Heart right ventricle (tissue), 16 donors: ENCODE results near the gene TFEB. TPM values are rescaled to one million over a fixed set of nuclear protein-coding genes. Genes with fewer than 3 reads are reported as not detected.

Experiments used
- ATAC-seq, 8 donors: fragments of 200-7000 bp; cut with Tn5 transposase; one replicate each; pipeline ENCODE4 v1.9.1; 2020; ENCODE audit warnings: mild to moderate bottlenecking in 8 of 8, moderate library complexity in 8 of 8, moderate number of reproducible peaks in 1 of 8
- DNase-seq, 2 donors: peaks; one replicate each; pipeline ENCODE4 v3.0.0-alpha.2; 2020
- H3K27ac ChIP-seq, 10 donors: fragments of 200-600 bp; sonication (generic) in 2 of 10; one replicate each; pipeline versions ENCODE4 v1.5.0 to v1.8.0; 2020 to 2022; ENCODE audit warnings: mild to moderate bottlenecking in 3 of 10
- H3K27me3 ChIP-seq, 7 donors: fragments of 200-600 bp; one replicate each; pipeline ENCODE4 v1.8.0; 2021 to 2022; ENCODE audit warnings: mild to moderate bottlenecking in 2 of 7
- H3K36me3 ChIP-seq, 9 donors: fragments of 200-600 bp; sonication (generic) in 1 of 9; one replicate each; pipeline versions ENCODE4 v1.5.0 to v1.8.0; 2020 to 2022; ENCODE audit warnings: mild to moderate bottlenecking in 2 of 9
- H3K4me1 ChIP-seq, 9 donors: fragments of 200-600 bp; sonication (generic) in 1 of 9; one replicate each; pipeline versions ENCODE4 v1.5.0 to v1.8.0; 2020 to 2022; ENCODE audit warnings: mild to moderate bottlenecking in 4 of 9
- H3K4me3 ChIP-seq, 10 donors: fragments of 200-600 bp; sonication (generic) in 2 of 10; one replicate each; pipeline versions ENCODE4 v1.5.0 to v1.8.0; 2020 to 2022; ENCODE audit warnings: mild to moderate bottlenecking in 7 of 10, moderate library complexity in 2 of 10
- H3K9me3 ChIP-seq, 11 donors: fragments of 200-600 bp in 10 of 11; sonication (generic) in 2 of 11; one replicate each; pipeline versions ENCODE4 v1.5.0 to v1.8.0; 2013 to 2022; ENCODE audit warnings: mild to moderate bottlenecking in 2 of 11, control low read depth in 1 of 11, moderate library complexity in 1 of 11
- CTCF ChIP-seq, 9 donors: fragments of 200-600 bp; sonication (generic) in 2 of 9; IDR thresholded peaks; one replicate each; pipeline versions ENCODE4 v1.5.0 to v1.8.0; 2021 to 2022; ENCODE audit warnings: antibody characterized with exemption in 9 of 9, mild to moderate bottlenecking in 5 of 9, moderate library complexity in 1 of 9
- WGBS, 2 donors: extraction: QIAGEN DNeasy Blood & Tissue Kit; methylation state at CpG; one replicate each; pipeline ENCODE4 v1.1.7; 2013; ENCODE audit warnings: inconsistent platforms in 1 of 2; 5-methylcytosine and 5-hydroxymethylcytosine counted together
- intact Hi-C, 10 donors: fragments of 100-400 bp; cut with DNase I; formaldehyde crosslinking; loops; one replicate each; pipeline versions ENCODE4 v1.11.1 to v1.14.2; 2022
- polyA plus RNA-seq, 2 donors: library from polyadenylated mRNA; stranded (reverse); fragments of 200-250 nt; gene quantifications; one replicate each; pipeline ENCODE4 v1.2.3, GENCODE V29; 2013
- total RNA-seq, 10 donors: library from RNA; stranded (reverse); fragmentation: NEBNext Ultra II Directional in 3 of 10; extraction: Animal tissue kit (Norgen Biotek cat#: 25700) in 3 of 10; gene quantifications; one replicate each; pipeline versions ENCODE4 v1.2.1 to v1.2.4, GENCODE V29; 2021 to 2023
- donor health status: Arrhythmogenic right ventricular cardiomyopathy.
- donor health status: ischemic (EF 13 %, LVEDD 7.1; RV severe dilation, severe dysfunction).
- donor health status: healthy with polysubstance abuse.
- donor health status: DM: no; HTN: yes; CAD: no.
- donor health status: DM: no; HTN: no; CAD: no.
- donor health status: ischemic (EF 25% LVEDD 6.9; RV normal size, moderate dysfunction).
- donor health status: ischemic (EF 25% LVEDD 5.7; RV mildly dilated, moderate dysfunction).
- donor health status: healthy.
- donor health status: DM: yes; HTN: yes; CAD: no.
- donor health status: Ischemic cardiomyopathy.
- donor health status: ischemic (EF 35%, LVEDD 5.7; RV mildly dilated, moderate dysfunction).
- donor health status: nonischemic (EF 11% LVEDD 7.7; RV severe dilation, severe dysfunction).
- donor health status: DM: yes; HTN: yes; CAD: no.
- donor health status: PGD.
- donor health status: ischemic (EF 29% LVEDD 5.4; RV normal size, mild dysfunction).
- donor health status: nonischemic (EF 23%, LVEDD 6.1; RV moderate dilation, normal function).

Gene TFEB
- total and polyA plus RNA-seq, 12 donors, result 29.2 to 52.3 (median 39.6) TPM

GRCh38 chr6:41663568-41663967 is 71.8 kb downstream of the TFEB start:
- Histone ChIP-seq H3K4me3 (no peak overlapping the region), H3K9me3 (peaks cover 0 to 2% (median 0%) of the 10 kb centered on the region in 11 donors), H3K27me3 (peaks cover 0 to 21% (median 7%) of the 10 kb centered on the region in 7 donors), H3K4me1 (no peaks in the 10 kb centered on the region), H3K36me3 (no peaks in the 10 kb centered on the region), H3K27ac (no peak overlapping the region)
- TF ChIP-seq CTCF (IDR thresholded peaks at IDR 0.05), result no peak
- intact Hi-C loops, result no loop called here
- no peak for ATAC-seq
- DNase-seq, result no peak
- 82 to 83% methylated on average over 5 of the region's 5 CpGs for WGBS, 2 donors

GRCh38 chr6:41659935-41660334 is 75.5 kb downstream of the TFEB start:
- DNase-seq (no peak), ATAC-seq (no peak)
- Histone ChIP-seq H3K27ac (no peak overlapping the region), H3K4me3 (no peak overlapping the region), H3K27me3 (peaks cover 0 to 21% (median 7%) of the 10 kb centered on the region in 7 donors), H3K36me3 (no peaks in the 10 kb centered on the region), H3K4me1 (peaks cover 0 to 16% (median 7%) of the 10 kb centered on the region in 9 donors), H3K9me3 (no peaks in the 10 kb centered on the region)
- WGBS, 2 donors, result 65 to 70% methylated on average over 7 of the region's 7 CpGs
- intact Hi-C loops, result no loop called here
- TF ChIP-seq CTCF (IDR thresholded peaks at IDR 0.05), result no peak

- Histone ChIP-seq H3K27ac (no peak overlapping the region), H3K4me1 (peaks cover 0 to 16% (median 7%) of the 10 kb centered on the region in 9 donors), H3K9me3 (no peaks in the 10 kb centered on the region), H3K36me3 (no peaks in the 10 kb centered on the region), H3K4me3 (no peak overlapping the region), H3K27me3 (peaks cover 0 to 16% (median 7%) of the 10 kb centered on the region in 7 donors)
- intact Hi-C loops, result no loop called here
- no peak for TF ChIP-seq CTCF (IDR thresholded peaks at IDR 0.05)
- DNase-seq, result no peak
- no peak for ATAC-seq
- WGBS, 2 donors, result 91 to 95% methylated on average over 13 of the region's 13 CpGs
Measured at GRCh38 chr6:41658636-41659035, 76.8 kb downstream of the TFEB start.

- H3K27me3 ChIP-seq, result peaks cover 0 to 16% (median 7%) of the 10 kb centered on the region in 7 donors
- 86 to 93% methylated on average over 23 of the region's 23 CpGs for WGBS, 2 donors
- H3K4me3 ChIP-seq, result no peak overlapping the region
- H3K4me1 ChIP-seq, result peaks cover 0 to 16% (median 7%) of the 10 kb centered on the region in 9 donors
- intact Hi-C loops, result no loop called here
- ATAC-seq (no peak), DNase-seq (no peak)
- no peaks in the 10 kb centered on the region for H3K9me3 ChIP-seq
- H3K27ac ChIP-seq, result no peak overlapping the region
- no peaks in the 10 kb centered on the region for H3K36me3 ChIP-seq
- no peak for TF ChIP-seq CTCF (IDR thresholded peaks at IDR 0.05)
Measured at GRCh38 chr6:41657131-41658094, 78.0 kb downstream of the TFEB start.
